B cell (primary cell): Measurements from ENCODE around the gene BCL7B. TPM values are rescaled to one million over a fixed set of nuclear protein-coding genes. Genes with fewer than 3 reads are reported as not detected.

Experiments
- ATAC-seq: fragments of 200-7000 bp; cut with Tn5 transposase; one replicate; pipeline ENCODE4 v1.10.0; 2021; ENCODE audit warnings: low read depth, mild to moderate bottlenecking, moderate number of reproducible peaks, moderate library complexity
- CTCF ChIA-PET: fragments of 350-600 bp; sonication (Branson Sonifier 250); formaldehyde crosslinking; loops from one replicate; lab custom pipeline; 2021; ENCODE audit warnings: antibody characterized with exemption, inconsistent platforms; lab: Charles Lee
- POLR2A ChIA-PET: fragments of 350-600 bp; sonication (Branson Sonifier 250); formaldehyde crosslinking; loops from one replicate; lab custom pipeline; 2021; ENCODE audit warnings: antibody characterized with exemption; lab: Charles Lee
- DNase-seq: peaks from one replicate; pipeline ENCODE4 v3.0.0; 2013
- H2AFZ ChIP-seq: 2 replicates; pipeline ENCODE4 v1.6.1; 2012; ENCODE audit warnings: mild to moderate bottlenecking, low read depth, low read length; ENCODE audit not compliant: insufficient read depth, poor library complexity, severe bottlenecking
- H3K27ac ChIP-seq, 2 donors: 1 replicate in 1 of 2; 2 replicates in 1 of 2; pipeline ENCODE4 v1.5.1; 2012 to 2013; ENCODE audit warnings: low read length in 2 of 2, mild to moderate bottlenecking in 2 of 2, moderate library complexity in 1 of 2
- H3K27me3 ChIP-seq, 4 experiments: fragments of 200-600 bp in 1 of 4; sonication (generic) in 1 of 4; replicated peaks in 1 of 4; 1 replicate in 2 of 4; 2 replicates in 2 of 4; pipeline versions ENCODE4 v1.6.1 to v1.7.0; 2013 to 2016; ENCODE audit warnings: low read length in 3 of 4, mild to moderate bottlenecking in 2 of 4, mixed read lengths in 1 of 4, moderate library complexity in 1 of 4; ENCODE audit not compliant: insufficient read depth in 4 of 4, control insufficient read depth in 3 of 4; ENCODE audit errors: control extremely low read depth in 1 of 4
- H3K36me3 ChIP-seq, 2 experiments: replicated peaks in 1 of 2; 1 replicate in 1 of 2; 2 replicates in 1 of 2; pipeline versions ENCODE4 v1.6.1 to v1.7.1; 2013; ENCODE audit warnings: low read length in 1 of 2; ENCODE audit not compliant: insufficient read depth in 2 of 2, control insufficient read depth in 1 of 2; ENCODE audit errors: control extremely low read depth in 1 of 2, extremely low read depth in 1 of 2
- H3K4me1 ChIP-seq, 2 donors: fragments of 200-600 bp in 1 of 2; sonication (generic) in 1 of 2; 1 replicate in 1 of 2; 2 replicates in 1 of 2; pipeline versions ENCODE4 v1.5.1 to v1.6.1; 2013 to 2017; ENCODE audit warnings: low read length in 2 of 2; ENCODE audit not compliant: control insufficient read depth in 2 of 2, insufficient read depth in 2 of 2
- H3K4me2 ChIP-seq: replicated peaks from 2 replicates; pipeline ENCODE3; 2012; ENCODE audit warnings: mild to moderate bottlenecking, low read depth, low read length; ENCODE audit not compliant: poor library complexity, severe bottlenecking
- H3K4me3 ChIP-seq, 5 experiments: fragments of 200-600 bp in 1 of 5; sonication (generic) in 1 of 5; 1 replicate in 3 of 5; 2 replicates in 2 of 5; pipeline versions ENCODE4 v1.5.1 to v1.7.0; 2011 to 2016; ENCODE audit warnings: low read length in 4 of 5, mild to moderate bottlenecking in 4 of 5, low read depth in 2 of 5, control low read depth in 1 of 5, moderate library complexity in 1 of 5; ENCODE audit not compliant: insufficient read depth in 1 of 5; ENCODE audit errors: control extremely low read depth in 1 of 5, extremely low read depth in 1 of 5
- H3K79me2 ChIP-seq: fragments of 200-600 bp; sonication (generic); one replicate; pipeline ENCODE4 v1.6.0; 2016; ENCODE audit warnings: low read length; ENCODE audit not compliant: control insufficient read depth, insufficient read depth
- H3K9ac ChIP-seq: fragments of 200-600 bp; sonication (generic); 2 replicates; pipeline ENCODE4 v1.6.1; 2017; ENCODE audit warnings: mild to moderate bottlenecking, low read length, moderate library complexity
- H3K9me3 ChIP-seq, 3 donors: one replicate each; pipeline versions ENCODE4 v1.6.1 to v1.7.1; 2013; ENCODE audit warnings: low read length in 2 of 3; ENCODE audit not compliant: control insufficient read depth in 2 of 3, insufficient read depth in 1 of 3; ENCODE audit errors: control extremely low read depth in 1 of 3
- H4K20me1 ChIP-seq: 2 replicates; pipeline ENCODE4 v1.6.0; 2012; ENCODE audit warnings: mild to moderate bottlenecking, low read length; ENCODE audit not compliant: insufficient read depth, control insufficient read depth, poor library complexity, severe bottlenecking
- H3K27ac Mint-ChIP-seq: one replicate; pipeline ENCODE4 v1.8.0; 2021; ENCODE audit warnings: mixed read lengths
- H3K27me3 Mint-ChIP-seq: one replicate; pipeline ENCODE4 v1.8.0; 2021; ENCODE audit warnings: mixed read lengths
- H3K4me1 Mint-ChIP-seq: one replicate; pipeline ENCODE4 v1.8.0; 2021; ENCODE audit warnings: mixed read lengths
- H3K4me3 Mint-ChIP-seq: one replicate; pipeline ENCODE4 v1.8.0; 2021; ENCODE audit warnings: mixed read lengths
- H3K9me3 Mint-ChIP-seq: one replicate; pipeline ENCODE4 v1.8.0; 2022; ENCODE audit warnings: mixed read lengths; ENCODE audit not compliant: insufficient read depth
- EZH2 ChIP-seq: IDR thresholded peaks from 2 replicates; pipeline ENCODE4 v1.6.1; 2012; ENCODE audit warnings: borderline replicate concordance, low read depth, mild to moderate bottlenecking, moderate library complexity, low read length; ENCODE audit not compliant: insufficient read depth, poor library complexity, severe bottlenecking
- WGBS: methylation state at CpG from one replicate; pipeline ENCODE4 v1.1.5; 2013; ENCODE audit warnings: missing lambda C conversion rate; ENCODE audit not compliant: insufficient coverage; 5-methylcytosine and 5-hydroxymethylcytosine counted together
- intact Hi-C: fragments of 100-400 bp; cut with micrococcal nuclease; formaldehyde crosslinking; loops from one replicate; pipeline ENCODE4 v1.10.0; 2022
- polyA plus RNA-seq: library from polyadenylated mRNA; depleted of rRNA; stranded (reverse); fragments of >200 nt; gene quantifications from 2 replicates; pipeline ENCODE4 v1.2.3, GENCODE V29; 2012
- total RNA-seq, 2 donors: library from RNA; stranded (reverse); fragments of 120-200 nt in 1 of 2; gene quantifications; 1 replicate in 1 of 2; 2 replicates in 1 of 2; pipeline versions ENCODE4 v1.2.3 to v1.2.4, GENCODE V29; 2013 to 2022
- TF ChIP-seq, protein P1 (sequence below): fragments of 200-600 bp; IDR thresholded peaks from one replicate; pipeline ENCODE4 v1.8.0; 2022; ENCODE audit warnings: antibody characterized with exemption, mild to moderate bottlenecking

BCL7B gene
- total and polyA plus RNA-seq, 2 donors (not counting 1 experiment from before 2014, with no cell fraction given), result 61.9 to 69.8 TPM

GRCh38 chr7:73599916-73600315 is 42.4 kb upstream of the BCL7B start:
- no peak overlapping the region for H2AFZ ChIP-seq
- ChIA-PET POLR2A (interaction anchor here (0.6 kb wide), 1 partner anchor 784 kb away, joined by 3 read pairs; no protein-coding TSS in a partner anchor), CTCF (interaction anchor here (2.2 kb wide), 1 partner anchor 126 kb away, joined by 5 read pairs; no protein-coding TSS in a partner anchor)
- H3K4me1 ChIP-seq, result no peaks in the 10 kb centered on the region
- 77% methylated on average over 7 of the region's 7 CpGs for WGBS
- peaks cover 0 to 4% (median 0%) of the 10 kb centered on the region in 3 donors for H3K9me3 ChIP-seq
- no peak for TF ChIP-seq EZH2
- TF ChIP-seq, protein P1, sequence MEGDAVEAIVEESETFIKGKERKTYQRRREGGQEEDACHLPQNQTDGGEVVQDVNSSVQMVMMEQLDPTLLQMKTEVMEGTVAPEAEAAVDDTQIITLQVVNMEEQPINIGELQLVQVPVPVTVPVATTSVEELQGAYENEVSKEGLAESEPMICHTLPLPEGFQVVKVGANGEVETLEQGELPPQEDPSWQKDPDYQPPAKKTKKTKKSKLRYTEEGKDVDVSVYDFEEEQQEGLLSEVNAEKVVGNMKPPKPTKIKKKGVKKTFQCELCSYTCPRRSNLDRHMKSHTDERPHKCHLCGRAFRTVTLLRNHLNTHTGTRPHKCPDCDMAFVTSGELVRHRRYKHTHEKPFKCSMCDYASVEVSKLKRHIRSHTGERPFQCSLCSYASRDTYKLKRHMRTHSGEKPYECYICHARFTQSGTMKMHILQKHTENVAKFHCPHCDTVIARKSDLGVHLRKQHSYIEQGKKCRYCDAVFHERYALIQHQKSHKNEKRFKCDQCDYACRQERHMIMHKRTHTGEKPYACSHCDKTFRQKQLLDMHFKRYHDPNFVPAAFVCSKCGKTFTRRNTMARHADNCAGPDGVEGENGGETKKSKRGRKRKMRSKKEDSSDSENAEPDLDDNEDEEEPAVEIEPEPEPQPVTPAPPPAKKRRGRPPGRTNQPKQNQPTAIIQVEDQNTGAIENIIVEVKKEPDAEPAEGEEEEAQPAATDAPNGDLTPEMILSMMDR, result no peak
- peaks cover 29% of the 10 kb centered on the region for H3K27me3 Mint-ChIP-seq
- H3K27ac Mint-ChIP-seq, result no peak overlapping the region
- H3K4me3 ChIP-seq, result no peak overlapping the region
- no peak overlapping the region for H3K4me2 ChIP-seq
- no peak overlapping the region for H3K27ac ChIP-seq
- no peaks in the 10 kb centered on the region for H3K36me3 ChIP-seq
- H3K27me3 ChIP-seq, result peaks cover 0 to 16% (median 0%) of the 10 kb centered on the region in 4 experiments
- H4K20me1 ChIP-seq, result no peaks in the 10 kb centered on the region
- no peak for ATAC-seq
- DNase-seq, result no peak
- H3K9ac ChIP-seq, result no peak overlapping the region
- H3K4me3 Mint-ChIP-seq, result no peak overlapping the region
- intact Hi-C loops, result no loop called here
- no peaks in the 10 kb centered on the region for H3K79me2 ChIP-seq
- H3K9me3 Mint-ChIP-seq, result no peaks in the 10 kb centered on the region
- no peaks in the 10 kb centered on the region for H3K4me1 Mint-ChIP-seq

GRCh38 chr7:73599151-73599882 is 41.8 kb upstream of the BCL7B start:
- no peak for TF ChIP-seq EZH2
- TF ChIP-seq, protein P1, result no peak
- Histone ChIP-seq H3K79me2 (no peaks in the 10 kb centered on the region), H3K27me3 (peaks cover 0 to 16% (median 0%) of the 10 kb centered on the region in 4 experiments), H3K4me1 (no peaks in the 10 kb centered on the region), H3K27ac (no peak overlapping the region), H2AFZ (no peak overlapping the region), H3K4me2 (no peak overlapping the region), H3K36me3 (no peaks in the 10 kb centered on the region), H4K20me1 (no peaks in the 10 kb centered on the region), H3K9me3 (peaks cover 0 to 4% (median 0%) of the 10 kb centered on the region in 3 donors), H3K4me3 (no peak overlapping the region), H3K9ac (no peak overlapping the region)
- H3K4me3 Mint-ChIP-seq, result no peak overlapping the region
- WGBS, result 85% methylated on average over 11 of the region's 13 CpGs
- no peaks in the 10 kb centered on the region for H3K9me3 Mint-ChIP-seq
- H3K4me1 Mint-ChIP-seq, result no peaks in the 10 kb centered on the region
- DNase-seq, result no peak
- no peak for ATAC-seq
- CTCF ChIA-PET, result interaction anchor here (1.6 to 2.2 kb wide), 2 partner anchors 7 to 126 kb away, joined by 5 read pairs; no protein-coding TSS in a partner anchor
- H3K27ac Mint-ChIP-seq, result no peak overlapping the region
- intact Hi-C loops, result no loop called here
- POLR2A ChIA-PET, result interaction anchor here (0.6 kb wide), 1 partner anchor 784 kb away, joined by 3 read pairs; no protein-coding TSS in a partner anchor
- H3K27me3 Mint-ChIP-seq, result peaks cover 30% of the 10 kb centered on the region
